HG03196 (cell line): ENCODE measurements around the gene TAF1B.
A peak's percentile ranks its signal among the peaks of the same experiment; 100 is the strongest.
"Not testable (repeated sequence)": the region's sequence is repeated elsewhere in the genome, so short reads cannot be mapped to it uniquely, and the experiment has no call there.

Experiments used
- ATAC-seq: cut with Tn5 transposase; IDR thresholded peaks from one replicate; pipeline ENCODE4 v1.9.1; 2021; ENCODE audit not compliant: unreplicated experiment

TAF1B gene

GRCh38 chr2:9879455-9880194 lies 36.4 kb downstream of the TAF1B start:
- no peak for ATAC-seq

- ATAC-seq, result no peak
These were observed 40.6 kb downstream of the TAF1B start for GRCh38 chr2:9883897-9884296.

DNA sequence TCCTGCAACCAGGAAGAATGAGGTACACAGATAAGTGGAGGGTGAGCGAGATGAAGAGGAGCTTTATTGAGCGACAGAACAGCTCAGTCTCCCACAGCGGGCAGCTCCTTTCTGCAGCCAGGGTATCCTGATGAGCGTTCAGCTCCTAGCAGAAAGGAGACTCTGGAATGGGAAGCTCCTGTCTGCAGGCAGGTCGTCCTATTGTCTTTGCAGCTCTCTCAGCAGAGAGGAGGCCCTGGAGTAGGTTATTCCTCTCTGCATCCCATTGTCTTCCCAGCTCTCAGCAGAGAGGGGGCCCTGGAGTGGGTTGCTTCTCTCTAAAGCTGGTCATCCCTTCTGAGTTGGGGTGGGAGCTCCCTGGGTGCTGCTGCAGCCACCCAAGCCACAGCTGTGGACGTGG lies 41.2 kb downstream of the TAF1B start:
- no peak for ATAC-seq

DNA sequence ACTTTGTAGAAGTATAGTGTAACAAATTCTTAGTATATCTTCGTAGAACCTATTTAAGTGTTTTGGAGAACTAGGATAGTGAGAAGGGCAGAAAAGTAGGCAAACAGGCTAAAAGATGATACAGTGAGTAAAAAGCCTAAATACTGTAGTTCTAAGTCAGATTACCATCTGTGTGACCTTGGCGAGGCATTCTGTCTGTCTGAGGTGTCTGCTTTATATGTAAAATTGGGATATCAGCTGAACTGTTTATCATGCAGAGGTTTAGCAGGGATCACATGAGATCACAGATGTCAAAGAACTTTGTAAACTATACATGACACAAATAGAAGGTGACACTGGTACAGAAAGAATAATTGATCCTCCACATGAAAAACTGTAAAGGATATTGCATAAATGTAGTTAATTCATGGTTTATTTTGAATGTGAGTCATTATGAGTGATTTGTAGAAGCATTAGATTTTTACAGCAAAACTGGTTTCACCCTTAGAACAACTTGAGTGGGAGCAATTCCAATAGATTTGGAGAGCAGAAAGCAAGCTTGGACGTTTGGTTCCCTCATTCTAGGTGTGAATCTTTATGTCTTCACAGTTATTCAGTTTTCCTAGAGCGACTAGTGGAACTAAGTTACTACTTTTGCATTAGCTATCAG lies 41.9 kb downstream of the TAF1B start:
- ATAC-seq, result no peak

DNA sequence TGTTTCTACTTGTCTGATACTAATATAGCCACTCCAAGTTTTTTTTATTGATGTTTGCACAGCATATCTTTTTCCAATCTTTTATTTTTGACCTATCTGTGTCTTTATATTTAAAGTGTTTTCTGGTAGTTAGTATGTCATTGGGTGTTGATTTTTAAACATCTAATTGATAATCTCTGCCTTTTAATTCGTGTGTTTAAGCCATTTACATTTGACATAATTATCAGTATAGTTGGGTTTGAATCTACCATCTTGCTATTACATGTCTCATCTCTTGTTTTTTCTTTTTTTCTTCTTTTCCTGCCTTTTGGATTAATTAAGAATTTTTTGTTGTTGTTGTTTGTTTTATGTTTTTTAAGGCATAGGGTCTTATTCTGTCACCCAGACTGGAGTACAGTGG lies 44.2 kb downstream of the TAF1B start:
- ATAC-seq, result no peak

GRCh38 chr2:9889812-9890261 lies 46.6 kb downstream of the TAF1B start:
- no peak for ATAC-seq

DNA sequence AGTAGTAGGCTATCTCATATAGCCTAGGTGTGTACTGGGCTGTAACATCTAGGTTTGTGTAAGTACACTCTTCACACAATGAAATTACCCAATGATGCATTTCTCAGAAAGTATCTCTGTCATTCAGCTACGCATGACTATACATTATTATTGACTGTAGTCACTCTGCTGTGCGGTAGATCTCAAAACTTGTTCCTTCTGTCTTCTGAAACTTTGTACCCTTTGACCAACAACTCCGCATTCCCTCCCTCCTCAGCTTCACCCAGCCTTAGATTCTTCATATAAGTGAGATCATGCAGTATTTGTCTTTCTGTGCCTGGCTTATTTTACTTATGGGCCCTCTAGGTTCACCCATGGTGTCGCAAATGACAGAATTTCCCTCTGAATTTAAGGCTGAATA lies 49.0 kb downstream of the TAF1B start:
- ATAC-seq, result no peak

GRCh38 chr2:9895669-9896590 lies 52.7 kb downstream of the TAF1B start:
- ATAC-seq, result no peak

- ATAC-seq, result no peak
These were observed 54.1 kb downstream of the TAF1B start for GRCh38 chr2:9897331-9897737.

DNA sequence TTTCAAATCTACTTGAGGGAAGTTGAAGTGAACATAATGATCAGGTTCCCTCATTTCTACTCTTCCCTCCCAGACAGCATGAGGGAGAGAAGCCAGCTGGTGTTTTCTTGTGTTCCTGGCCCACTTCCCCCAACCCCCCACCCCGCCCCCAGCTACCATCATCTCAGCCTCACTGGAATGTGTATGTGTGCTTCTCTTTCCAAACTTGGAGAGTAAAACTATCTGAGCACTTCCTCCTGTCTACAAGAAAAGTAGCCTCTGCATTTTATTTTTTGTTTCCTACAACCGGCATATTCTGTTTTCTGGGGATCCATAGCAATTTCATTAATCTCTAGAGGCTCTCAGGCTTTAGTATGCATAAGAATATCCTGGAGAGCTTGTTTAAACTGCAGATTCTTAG lies 54.6 kb downstream of the TAF1B start:
- no peak for ATAC-seq

GRCh38 chr2:9905413-9905812 lies 62.1 kb downstream of the TAF1B start:
- no peak for ATAC-seq

GRCh38 chr2:9907402-9907801 lies 64.1 kb downstream of the TAF1B start:
- no peak for ATAC-seq

- no peak for ATAC-seq
These were observed 65.4 kb downstream of the TAF1B start for GRCh38 chr2:9908639-9909038.

GRCh38 chr2:9909106-9909505 lies 65.8 kb downstream of the TAF1B start:
- ATAC-seq, result no peak

- no peak for ATAC-seq
These were observed 67.4 kb downstream of the TAF1B start for GRCh38 chr2:9910699-9911098.

DNA sequence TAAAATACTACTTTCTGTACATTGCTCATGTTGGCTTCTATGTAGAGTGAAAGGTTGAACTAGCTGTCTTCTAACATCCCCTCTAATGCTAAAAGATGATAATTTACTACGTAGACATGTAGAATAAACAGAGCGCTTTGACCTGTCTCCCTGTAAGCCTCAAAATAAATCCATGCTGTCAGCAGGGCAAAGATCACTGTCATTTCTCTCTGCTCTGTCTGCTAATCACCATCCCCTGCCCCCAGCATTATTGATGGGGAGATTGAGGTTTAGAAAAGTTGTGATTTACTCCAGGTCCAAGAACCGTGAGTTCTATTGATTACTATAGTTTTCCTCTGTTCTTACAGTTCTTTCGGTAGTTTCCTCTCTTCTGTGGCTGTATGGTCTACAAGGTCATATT lies 69.2 kb downstream of the TAF1B start:
- no peak for ATAC-seq

DNA sequence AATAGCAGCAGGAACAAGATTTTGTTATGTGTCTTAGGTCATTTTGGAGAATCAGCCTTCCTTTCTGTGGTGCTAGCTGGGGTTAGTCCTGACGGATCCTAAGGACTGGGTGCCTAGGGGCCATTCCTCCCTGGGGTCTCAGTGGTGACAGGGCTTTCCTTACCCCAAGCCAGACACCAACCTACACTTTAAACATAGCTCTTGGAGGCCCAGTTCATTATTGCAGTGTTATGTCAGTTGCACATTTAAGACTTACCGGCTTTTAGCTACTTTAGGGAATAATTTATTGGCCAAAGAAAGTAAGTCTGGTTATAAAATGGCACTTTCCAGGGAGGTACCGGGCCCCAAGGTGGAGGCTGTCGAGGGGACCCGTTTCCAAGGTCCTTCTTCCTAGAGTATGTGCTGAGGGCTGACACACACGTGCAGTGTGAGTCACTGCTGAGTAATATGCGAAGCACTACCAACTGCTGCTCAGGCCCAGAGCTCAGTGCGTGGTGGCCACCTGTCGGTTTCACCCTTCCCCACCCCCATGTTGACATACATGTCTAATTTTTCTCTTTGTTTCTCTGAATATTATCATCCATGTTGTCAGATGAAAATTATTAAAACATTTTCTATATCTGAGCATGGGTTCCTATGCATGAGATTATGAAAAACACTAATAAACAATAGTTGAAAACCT lies 71.3 kb downstream of the TAF1B start:
- ATAC-seq, result peak; percentile 92

- no peak for ATAC-seq
These were observed 75.0 kb downstream of the TAF1B start for GRCh38 chr2:9918275-9918674.

DNA sequence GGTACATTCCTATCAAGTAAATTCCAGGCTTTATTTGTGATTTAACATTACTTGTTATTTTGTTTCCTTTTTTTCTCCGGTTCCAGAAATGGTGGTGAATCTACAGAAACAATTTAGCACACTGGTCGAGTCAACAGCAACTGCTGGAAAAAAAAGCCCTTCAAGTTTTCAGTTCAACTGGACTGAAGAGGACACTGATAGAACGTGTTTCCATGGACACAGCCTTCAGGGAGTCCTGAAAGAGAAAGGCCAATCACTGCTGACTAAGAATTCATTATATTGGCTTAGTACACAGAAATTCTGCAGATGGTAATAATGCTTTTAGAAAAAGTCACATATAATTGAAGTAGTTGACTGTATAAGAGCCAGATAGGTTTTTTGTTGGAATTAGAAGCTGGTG lies 76.2 kb downstream of the TAF1B start:
- ATAC-seq, result no peak

DNA sequence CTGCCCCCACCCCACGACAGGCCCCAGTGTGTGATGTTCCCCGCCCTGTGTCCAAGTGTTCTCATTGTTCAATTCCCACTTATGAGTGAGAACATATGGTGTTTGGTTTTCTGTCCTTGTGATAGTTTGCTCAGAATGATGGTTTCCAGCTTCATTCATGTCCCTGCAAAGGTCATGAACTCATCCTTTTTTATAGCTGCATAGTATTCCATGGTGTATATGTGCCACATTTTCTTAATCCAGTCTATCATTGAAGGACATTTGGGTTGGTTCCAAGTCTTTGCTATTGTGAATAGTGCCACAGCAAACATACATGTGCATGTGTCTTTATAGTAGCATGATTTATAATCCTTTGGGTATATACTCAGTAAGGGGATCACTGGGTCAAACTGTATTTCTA lies 83.7 kb downstream of the TAF1B start:
- not testable (repeated sequence) for ATAC-seq

GRCh38 chr2:9937258-9937657 lies 94.0 kb downstream of the TAF1B start:
- no peak for ATAC-seq
